Fibroblast of skin of back (primary cell): ENCODE results near the gene PRRT1.
"Not testable (repeated sequence)": the region's sequence is repeated elsewhere in the genome, so short reads cannot be mapped to it uniquely, and the experiment has no call there.

ENCODE experiments used
- DNase-seq: peaks from one replicate; pipeline ENCODE4 v3.0.0-alpha.2; 2013

The PRRT1 gene

GRCh38 chr6:32149092-32149755 lies 2.5 kb downstream of the PRRT1 start:
- no peak for DNase-seq

- no peak for DNase-seq
Measured at GRCh38 chr6:32148289-32149091, 3.2 kb downstream of the PRRT1 start.

- no peak for DNase-seq
Measured at GRCh38 chr6:32147401-32148132, 4.2 kb downstream of the PRRT1 start.

- no peak for DNase-seq
Measured at GRCh38 chr6:32146687-32147086, 5.1 kb downstream of the PRRT1 start.

DNA sequence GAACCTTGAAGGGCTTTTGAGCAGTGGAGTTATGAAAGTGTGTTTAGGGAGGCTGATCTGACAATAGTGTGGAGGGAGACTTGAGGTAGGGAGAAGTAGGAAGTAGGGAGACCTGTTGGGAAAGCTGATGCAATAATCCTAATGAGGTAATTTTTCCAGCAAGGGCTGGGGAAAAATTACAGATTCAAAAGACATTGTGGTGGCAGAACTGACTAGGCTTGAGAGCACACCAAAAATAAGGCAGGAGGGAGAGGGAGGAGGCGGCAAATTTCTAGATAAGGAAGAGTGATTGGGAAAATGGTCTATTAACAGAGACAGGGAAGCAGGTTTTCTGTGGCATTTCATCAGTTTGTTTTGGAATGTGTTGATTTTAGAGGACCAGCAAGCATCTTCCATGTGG lies 5.5 kb downstream of the PRRT1 start:
- DNase-seq, result no peak

DNA sequence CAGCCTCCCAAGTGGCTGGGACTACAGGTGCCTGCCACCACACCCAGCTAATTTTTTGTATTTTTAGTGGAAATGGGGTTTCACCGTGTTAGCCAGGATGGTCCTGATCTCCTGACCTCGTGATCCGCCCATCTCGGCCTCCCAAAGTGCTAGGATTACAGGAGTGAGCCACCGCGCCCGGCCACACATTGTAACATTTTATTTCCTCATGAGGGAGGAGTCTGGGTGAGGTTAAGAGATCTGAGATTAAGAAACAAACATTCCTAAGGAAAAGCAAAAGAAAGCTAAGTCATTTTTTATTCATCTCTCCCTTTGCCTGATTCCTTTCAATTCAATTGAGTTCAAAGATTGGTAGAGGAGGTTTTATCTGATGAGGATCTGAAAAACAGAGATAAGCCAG lies 7.5 kb downstream of the PRRT1 start:
- DNase-seq, result not testable (repeated sequence)

DNA sequence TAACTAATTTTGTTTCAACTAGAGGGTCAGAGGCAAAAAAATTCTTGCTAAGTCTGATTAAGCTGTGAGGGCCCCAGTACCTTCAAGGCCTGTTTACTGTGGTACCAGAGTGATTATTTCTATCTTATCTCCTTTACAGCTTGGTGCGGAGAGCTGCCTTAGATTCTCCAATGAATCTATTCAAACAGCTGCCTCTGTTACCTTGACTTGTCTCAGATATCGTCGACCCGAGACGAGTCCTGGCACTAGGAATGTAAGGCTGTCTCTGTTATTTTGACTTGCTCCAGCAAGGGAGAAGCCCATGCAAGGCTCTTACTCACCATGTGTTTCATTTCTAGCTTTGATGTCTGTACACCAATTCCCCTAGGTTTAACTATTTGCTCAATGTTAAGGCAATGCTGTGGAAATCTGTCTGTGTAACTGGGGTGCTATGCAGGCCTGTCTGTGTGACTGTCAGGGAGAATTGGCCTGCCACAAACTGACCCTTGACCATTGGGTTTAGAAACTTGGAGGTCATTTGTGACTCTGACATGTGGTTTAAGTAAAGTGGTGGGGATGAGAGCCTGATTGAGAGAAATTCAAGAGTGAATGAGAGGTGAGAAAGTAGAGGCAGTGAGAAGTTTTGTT lies 11.2 kb downstream of the PRRT1 start:
- DNase-seq, result no peak

DNA sequence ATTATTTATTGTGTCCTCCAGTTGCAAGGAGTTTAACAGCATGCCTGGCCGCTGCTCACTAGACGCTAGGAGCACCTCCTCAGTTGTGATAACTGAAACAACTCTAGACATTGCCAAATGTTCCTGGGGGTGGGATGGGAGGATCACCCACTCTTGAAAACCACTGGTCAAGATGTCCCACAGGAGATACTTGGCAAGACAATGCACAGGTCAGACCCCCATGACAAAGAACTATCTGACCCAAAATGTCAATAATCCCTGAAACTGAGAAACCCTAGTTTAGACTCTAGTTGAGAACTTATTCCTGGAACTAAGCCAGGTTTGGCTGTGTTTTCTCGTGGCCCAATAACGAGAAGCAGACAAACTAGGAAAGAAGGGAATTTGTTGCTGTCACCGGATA lies 12.1 kb downstream of the PRRT1 start:
- DNase-seq, result no peak

DNA sequence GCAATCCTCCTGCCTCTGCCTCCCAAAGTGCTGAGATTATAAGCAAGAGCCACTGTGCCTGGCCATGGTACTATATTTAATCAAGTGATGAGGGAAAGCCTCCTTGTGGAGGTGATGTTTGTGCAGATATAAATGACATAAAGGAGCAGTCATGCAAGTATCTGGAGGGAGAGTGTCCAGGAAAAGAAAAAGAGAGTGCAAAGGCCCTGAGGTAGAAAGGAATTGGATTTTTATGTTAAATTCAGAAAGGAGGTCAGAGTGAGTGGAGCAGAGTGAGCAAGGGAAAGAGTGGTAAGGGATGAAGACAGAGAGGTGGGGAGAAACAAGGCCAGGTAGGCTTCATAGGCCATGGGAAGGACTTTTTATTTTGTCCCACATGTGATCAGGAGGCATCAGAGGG lies 14.3 kb downstream of the PRRT1 start:
- DNase-seq, result no peak

DNA sequence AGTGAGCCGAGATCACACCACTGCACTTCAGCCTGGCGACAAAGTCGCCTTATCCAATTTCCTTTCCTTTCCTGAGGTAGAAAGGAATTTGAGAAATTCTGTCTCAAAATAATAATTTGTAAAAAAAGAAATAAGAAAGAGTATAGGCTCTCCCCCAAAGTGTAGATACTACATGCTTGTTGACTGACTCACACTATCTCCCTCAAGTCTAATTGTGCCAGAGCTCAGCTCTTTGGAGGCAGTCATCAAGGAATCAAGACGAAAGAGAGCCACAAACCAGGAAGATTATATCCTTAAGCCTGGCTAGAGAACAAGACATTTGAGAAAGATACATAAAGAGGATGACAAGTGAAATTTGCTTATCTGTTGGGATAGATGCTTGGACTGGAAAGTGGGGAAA lies 18.0 kb downstream of the PRRT1 start:
- peak; percentile 84 for DNase-seq

DNA sequence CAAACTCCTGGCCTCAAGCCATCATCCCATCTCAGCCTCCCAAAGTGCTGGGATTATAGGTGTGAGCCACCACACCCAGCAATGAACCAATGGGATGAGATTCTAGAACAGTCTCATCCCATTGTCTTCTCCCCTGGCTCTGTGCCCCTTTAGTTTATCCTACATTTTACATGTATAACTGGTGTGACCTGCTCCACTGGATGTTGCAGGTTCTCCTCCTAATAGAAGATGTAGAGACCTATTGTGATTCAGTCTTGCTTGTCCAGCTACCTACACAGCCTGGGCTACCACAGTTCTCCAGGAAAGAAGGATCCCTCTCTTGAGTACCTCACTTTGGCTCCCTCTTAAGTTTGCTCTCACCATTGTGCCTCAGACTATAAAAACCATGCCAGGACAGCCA lies 19.6 kb downstream of the PRRT1 start:
- no peak for DNase-seq

- no peak for DNase-seq
Measured at GRCh38 chr6:32131439-32131948, 20.2 kb downstream of the PRRT1 start.

- no peak for DNase-seq
Measured at GRCh38 chr6:32129297-32130088, 22.2 kb downstream of the PRRT1 start.

DNA sequence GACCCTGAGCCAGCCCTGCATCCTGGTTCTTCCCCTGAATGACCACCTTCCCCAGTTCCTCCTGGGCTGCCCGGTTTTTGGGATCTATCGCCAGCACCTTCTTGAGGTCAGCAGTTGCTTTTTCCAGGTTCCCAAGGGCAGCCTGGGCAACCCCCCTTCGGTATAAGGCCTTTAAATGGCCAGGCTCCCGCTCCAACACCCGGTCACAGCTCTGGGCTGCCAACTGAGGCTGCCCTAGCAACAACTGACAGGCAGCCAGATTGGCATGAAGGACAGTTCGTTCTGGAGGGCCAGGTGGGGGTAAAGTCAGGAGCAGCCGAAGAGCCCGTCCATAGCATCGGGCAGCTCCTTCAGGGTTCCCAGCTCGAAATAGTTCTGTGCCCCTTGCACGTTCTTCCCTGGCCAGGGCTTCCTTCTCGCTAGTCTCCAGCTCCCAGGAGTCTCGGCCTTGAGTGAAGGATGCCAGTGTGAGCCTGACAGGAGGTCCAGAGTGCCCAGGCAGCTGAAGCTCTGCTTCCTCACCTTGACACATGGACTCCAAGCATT lies 22.9 kb downstream of the PRRT1 start:
- no peak for DNase-seq

- peak; percentile 100 for DNase-seq
Measured at GRCh38 chr6:32127717-32128592, 23.8 kb downstream of the PRRT1 start, which contains the start of gene ATF6B. TSS of gene ATF6B (minus strand) at chr6:32128246. CDS start at chr6:32128207, 39 bp downstream.

DNA sequence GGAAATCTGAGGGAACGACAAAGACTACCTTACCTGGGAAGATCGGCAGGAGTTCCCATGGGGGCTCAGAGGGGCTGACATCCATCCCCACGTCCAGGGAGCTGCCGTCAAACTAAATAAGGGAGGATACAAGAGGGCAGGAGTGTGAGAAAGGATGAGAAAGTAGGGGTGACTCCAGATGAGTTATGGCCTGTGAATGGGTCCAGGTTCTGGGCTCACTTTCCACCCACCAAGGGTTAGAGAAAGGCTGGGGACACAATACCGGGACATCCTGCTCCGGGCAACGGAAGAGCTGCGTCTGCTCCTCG lies 24.4 kb downstream of the PRRT1 start:
- no peak for DNase-seq

GRCh38 chr6:32126880-32127279 lies 24.9 kb downstream of the PRRT1 start:
- DNase-seq, result no peak

DNA sequence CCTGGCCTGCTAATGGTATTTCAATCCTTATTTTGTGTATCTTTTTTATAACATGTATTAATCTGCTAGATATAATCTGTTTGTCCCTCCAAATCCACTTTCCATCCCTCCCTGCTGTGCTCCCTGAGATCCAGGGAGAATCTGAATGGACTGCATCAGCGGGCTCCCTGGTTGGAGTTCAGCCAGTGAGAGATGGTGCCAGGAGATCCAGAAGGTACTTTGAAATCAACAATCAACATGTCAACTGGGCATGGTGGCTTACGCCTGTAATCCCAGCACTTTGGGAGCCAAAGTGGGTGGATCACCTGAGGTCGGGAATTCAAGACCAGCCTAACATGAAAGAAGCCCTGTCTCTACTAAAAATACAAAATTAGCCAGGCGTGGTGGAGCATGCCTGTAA lies 28.1 kb downstream of the PRRT1 start:
- DNase-seq, result no peak

DNA sequence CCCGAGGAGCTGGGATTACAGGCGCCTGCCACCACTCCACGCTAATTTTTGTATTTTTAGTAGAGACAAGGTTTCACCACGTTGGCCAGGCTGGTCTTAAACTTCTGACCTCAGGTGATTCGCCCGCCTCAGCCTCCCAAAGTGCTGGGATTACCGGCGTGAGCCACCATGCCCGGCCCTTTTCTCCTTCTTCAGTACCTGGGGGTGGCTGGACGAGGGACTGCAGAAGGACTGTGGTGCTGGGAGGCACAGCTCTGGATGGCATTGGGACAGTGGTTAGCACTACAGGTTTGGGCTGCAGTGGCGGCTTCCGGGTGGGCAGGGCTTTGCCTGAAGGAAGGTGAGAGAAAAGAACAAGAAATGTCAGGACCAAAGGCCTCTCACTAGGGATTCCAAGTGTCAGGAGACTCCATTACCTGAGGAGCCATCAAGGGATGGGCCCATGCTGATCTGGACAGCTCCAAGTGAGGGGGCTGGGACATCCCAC lies 31.1 kb downstream of the PRRT1 start:
- no peak for DNase-seq

DNA sequence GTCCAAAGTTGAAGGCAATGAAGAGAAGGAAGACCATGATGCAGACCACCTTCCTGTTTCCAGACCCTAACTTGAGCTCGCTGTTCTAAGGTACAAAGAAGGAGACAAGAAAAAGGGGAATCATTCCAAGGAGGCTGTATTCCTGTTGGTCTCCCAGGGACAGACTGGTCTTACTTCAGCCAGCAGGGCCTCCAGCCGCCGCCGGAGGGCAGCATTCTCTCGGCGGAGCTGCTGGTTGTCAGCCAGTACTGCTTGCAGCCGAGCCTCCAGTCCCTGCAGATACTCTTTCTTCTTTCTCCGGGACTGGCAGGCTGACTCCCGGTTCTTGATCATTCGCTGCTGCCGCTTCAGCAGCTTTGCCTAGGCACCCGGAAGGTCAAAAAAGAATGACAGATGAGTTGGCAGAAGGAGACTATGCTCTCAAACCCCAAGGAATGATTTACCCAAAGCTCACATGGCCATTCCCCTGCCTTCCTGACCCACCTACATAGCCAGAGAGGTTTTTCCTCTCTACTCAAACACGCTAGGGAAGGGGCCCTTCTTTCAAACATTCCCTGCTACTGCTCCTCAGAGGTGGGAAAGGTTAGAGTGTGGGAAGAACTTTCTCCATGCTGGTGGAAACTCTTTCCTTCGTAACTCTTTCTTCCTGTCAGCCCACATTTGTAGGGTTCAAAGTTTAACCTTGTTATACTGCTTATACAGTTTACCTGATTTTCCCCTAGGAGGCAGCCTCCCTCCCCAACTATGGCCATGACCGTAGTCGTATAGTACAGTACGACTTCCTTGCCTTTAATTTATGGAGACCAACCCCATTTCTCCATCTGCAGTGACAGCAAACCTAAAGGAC lies 32.7 kb downstream of the PRRT1 start:
- DNase-seq, result peak; percentile 75
